HCEC 1CT (cell line): ENCODE measurements around the gene KSR1.
"Not testable (repeated sequence)": the region's sequence is repeated elsewhere in the genome, so short reads cannot be mapped to it uniquely, and the experiment has no call there.

Experiments used
- DNase-seq: peaks from one replicate; pipeline ENCODE4 v3.0.0-alpha.2; 2017

The KSR1 gene

DNA sequence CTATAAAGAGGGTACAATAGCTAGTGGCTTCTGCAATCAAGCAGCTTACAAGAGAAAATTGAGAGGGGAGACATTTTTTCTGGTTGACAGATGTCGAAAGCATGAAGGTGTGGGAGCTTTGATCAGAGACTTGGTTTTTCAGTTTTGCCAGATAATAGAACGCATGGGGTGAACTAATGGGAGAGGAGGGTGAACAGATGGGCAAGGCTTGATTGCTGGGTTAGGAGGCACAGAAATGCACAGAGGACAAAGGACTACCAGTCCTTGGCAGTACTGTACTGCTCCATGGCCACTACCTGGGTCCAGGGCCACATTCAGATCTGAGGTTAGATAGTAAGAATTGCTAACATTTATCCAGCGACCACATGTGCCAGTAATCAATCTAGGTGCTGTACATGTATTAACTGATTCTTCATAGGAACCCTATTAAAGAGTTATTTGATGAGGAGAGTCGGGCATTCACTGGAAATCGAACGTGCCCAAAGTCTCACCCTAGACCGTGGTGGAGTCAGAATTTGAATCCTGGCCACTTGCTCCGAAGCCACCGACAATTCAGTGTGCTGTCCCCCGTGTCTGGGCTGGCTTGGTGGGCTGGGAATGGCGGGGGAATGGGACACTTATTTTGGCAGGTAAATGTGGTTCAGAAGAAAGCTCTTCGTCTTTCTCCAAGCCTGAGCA, 873 bp upstream of the KSR1 start:
- DNase-seq, result no peak

GRCh38 chr17:27456681-27457359, 572 bp downstream of the KSR1 start:
- DNase-seq, result no peak

GRCh38 chr17:27457360-27457715, 1.1 kb downstream of the KSR1 start:
- DNase-seq, result no peak

GRCh38 chr17:27457731-27458523, 1.7 kb downstream of the KSR1 start:
- no peak for DNase-seq

DNA sequence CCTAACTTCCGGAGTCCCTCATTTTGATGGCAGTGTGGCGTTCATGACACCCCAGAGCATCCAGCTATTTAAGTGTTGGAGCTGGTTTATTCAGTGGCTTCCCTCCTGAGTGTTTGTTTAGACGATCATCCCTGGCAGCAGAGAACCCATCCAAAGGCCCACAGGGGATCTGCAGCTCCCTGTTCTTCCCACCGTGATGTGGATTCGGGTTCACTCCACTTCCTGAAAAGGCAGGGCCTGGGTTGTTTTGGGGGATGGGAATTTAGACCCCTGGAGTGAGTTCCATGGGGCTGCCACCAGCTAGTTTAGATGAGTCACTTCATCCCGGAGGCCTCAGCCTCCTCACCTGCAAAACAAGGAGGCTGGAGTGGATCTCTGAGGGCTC, 2.3 kb downstream of the KSR1 start:
- DNase-seq, result no peak

- no peak for DNase-seq
Measured at GRCh38 chr17:27459433-27459832, 3.2 kb downstream of the KSR1 start.

DNA sequence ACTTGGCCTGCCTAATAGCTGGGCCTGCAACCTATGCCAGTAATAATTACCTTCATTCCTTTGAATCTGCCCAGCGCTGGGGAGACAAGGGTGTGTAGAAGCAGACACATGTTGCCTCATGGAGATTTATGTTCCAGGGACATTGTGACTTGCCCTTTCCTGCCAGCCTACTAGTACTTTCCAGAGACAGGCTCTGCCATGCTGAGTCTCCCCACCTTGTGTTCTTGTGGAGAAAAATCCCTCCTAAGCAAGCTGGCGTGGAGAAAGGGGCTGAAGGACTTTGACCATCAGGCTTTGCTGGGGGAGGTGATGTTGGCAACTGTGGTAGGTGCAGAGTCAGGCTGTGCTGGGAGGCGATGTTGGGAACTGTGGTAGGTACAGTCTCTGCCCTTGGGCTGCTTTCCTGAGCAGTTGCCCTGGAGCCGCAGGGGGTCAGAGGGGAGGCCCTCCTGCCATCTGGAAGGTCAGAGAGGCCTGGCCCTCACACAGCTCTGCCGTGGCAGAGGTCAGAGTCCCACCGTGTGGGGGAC, 4.0 kb downstream of the KSR1 start:
- no peak for DNase-seq

- DNase-seq, result no peak
Measured at GRCh38 chr17:27461192-27461859, 5.1 kb downstream of the KSR1 start.

GRCh38 chr17:27462149-27462548, 5.9 kb downstream of the KSR1 start:
- no peak for DNase-seq

- DNase-seq, result no peak
Measured at GRCh38 chr17:27462714-27463113, 6.5 kb downstream of the KSR1 start.

DNA sequence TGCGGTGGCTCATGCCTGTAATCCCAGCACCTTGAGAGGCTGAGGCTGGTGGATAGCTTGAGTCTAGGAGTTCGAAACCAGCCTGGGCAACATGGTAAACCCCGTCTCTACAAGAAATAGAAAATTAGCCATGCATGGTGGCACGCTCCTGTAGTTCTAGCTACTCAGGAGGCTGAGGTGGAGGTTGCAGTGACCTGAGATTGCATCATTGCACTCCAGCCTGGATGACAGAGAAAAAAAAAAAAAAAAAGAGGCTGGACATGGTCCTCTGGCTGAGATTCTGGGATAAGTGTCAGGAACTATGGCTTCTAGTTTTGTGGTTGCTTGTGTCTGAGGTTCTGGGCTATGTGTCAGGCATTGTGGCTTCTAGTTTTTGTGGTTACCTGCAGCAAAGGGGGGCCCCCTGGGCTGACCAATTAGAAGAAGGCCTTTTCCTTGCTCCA, 7.0 kb downstream of the KSR1 start:
- no peak for DNase-seq

- not testable (repeated sequence) for DNase-seq
Measured at GRCh38 chr17:27464019-27464418, 7.8 kb downstream of the KSR1 start.

DNA sequence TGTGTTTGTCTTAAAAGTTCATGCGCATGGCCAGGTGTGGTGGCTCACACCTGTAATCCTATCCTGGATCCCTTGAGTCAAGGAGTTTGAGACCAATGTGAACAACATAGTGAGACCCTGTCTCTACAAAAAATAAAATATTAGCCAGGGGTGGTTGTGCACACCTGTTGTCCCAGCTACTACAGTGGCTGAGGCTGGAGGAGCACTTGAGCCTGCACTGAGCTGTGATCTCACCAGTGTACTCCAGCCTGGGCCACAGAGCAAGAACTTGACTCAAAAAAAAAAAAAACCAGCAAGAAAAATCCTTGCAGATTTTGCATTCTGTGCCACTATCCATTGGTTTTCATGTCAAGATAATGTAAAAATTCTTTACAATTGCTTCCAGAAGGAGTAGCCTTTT, 8.2 kb downstream of the KSR1 start:
- DNase-seq, result no peak

- not testable (repeated sequence) for DNase-seq
Measured at GRCh38 chr17:27465875-27466274, 9.6 kb downstream of the KSR1 start.

- DNase-seq, result no peak
Measured at GRCh38 chr17:27466376-27466742, 10.1 kb downstream of the KSR1 start.

GRCh38 chr17:27466743-27467375, 10.6 kb downstream of the KSR1 start:
- no peak for DNase-seq

DNA sequence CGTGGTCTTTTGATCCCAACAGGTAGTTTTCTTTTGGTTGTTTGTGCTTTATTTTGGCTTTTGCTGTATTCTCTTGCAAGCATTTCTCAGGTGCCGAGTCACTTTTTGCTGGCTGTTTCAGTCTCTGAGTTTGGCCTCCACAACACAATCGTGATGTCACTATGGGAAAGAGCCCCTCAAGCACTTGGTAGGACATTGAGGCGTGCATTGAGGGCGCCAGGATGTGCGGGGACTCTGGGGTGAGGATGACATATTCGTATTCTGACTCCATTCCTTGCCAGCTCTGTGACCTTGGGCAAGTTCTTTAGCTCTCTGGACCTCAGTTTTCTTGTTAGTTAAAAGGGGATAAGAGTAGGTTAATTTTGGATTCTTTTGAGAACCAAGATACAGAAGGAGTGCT, 13.0 kb downstream of the KSR1 start:
- DNase-seq, result no peak

- no peak for DNase-seq
Measured at GRCh38 chr17:27471321-27472269, 15.3 kb downstream of the KSR1 start.

DNA sequence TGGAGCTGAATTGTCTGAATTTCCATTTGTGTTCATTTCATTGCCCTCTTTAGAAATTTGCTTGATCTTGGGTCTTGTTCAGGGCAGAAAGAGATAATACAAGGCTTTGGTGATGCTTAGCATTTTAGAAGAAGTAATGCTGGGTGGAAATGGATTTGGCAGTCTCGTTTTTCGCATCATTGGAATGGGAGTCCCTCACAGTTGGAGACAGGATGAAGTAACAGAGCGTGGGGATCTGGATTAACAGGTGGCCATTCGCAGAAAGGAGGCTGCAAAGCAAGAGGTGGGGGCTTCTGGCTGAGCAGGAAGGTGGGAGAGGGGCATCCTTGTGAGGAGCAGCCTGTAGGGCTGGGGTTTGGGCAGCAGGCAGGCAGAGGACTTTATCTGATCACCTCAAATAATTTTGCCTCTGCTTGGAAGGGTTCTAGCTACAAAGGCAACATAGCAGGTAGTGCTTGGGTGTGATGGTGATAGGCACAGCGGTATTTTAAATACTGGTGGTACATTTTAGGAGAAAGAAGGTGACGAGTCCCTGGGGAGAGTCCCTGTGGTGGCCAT, 17.0 kb downstream of the KSR1 start:
- no peak for DNase-seq

DNA sequence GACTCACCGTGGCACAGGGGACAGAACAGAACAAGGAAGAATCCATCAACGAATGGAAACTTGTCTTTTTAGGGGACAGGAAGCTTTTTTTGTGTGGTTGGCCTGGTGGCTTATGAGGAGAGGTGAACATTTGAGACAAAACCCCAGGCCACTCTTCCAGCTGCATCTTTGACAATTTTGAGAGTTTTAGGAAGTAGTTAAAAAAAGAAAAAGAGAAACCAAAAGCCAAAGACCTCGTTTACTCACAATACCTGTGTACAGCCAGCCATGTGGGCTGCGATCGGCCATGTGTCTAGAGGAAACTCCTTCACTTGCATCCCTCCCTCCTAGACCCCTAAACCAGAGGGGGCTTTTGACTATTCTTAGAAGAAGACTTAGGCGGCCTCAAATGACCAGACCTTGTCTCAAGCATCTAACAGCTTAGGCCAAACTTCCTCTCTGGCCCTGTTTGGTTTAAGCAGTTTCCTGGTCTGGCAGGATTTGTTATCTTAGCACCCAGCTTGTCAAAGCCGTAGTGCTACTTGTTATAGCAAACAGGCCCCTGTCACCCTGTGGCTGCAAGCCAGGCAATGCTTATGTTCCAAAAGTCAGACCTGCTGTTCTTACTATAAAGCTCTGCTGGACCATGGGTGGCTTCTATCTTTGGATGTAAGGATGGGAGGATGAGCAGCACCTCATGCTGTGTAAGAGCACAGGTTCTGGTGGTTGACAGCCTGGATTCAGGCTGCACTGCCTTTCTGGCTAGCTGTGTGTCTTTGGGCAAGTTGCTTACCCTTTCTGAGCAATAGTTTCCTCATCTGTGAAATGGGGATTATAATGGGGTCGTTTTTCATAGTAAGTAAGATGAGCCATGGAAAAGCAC, 17.7 kb downstream of the KSR1 start:
- no peak for DNase-seq
